Measurements from ENCODE around the gene FCRL6. TPM values are rescaled to one million over a fixed set of nuclear protein-coding genes. Genes with fewer than 3 reads are reported as not detected.

Gene FCRL6
- polyA plus RNA-seq, 2 donors: 0.04 to 0.08 TPM

Other genes starting within 250 kb of the FCRL6 start
- not detected for gene APCS, start 214.5 kb upstream of the FCRL6 start, polyA plus RNA-seq
- not detected for gene CRP, start 87.8 kb upstream of the FCRL6 start, polyA plus RNA-seq
- 10 to 100 TPM; 70.6 to 92.5 TPM for gene DUSP23, start 21.4 kb upstream of the FCRL6 start, polyA plus RNA-seq
- under 1 TPM; 0.33 to 0.81 TPM for gene SLAMF8, start 24.5 kb downstream of the FCRL6 start, polyA plus RNA-seq
- 1 to 10 TPM; 4.2 to 4.4 TPM for gene VSIG8, start 60.3 kb downstream of the FCRL6 start, polyA plus RNA-seq
- under 1 TPM; 0.44 to 0.61 TPM for gene CFAP45, start 97.8 kb downstream of the FCRL6 start, polyA plus RNA-seq
- gene TAGLN2, start 123.1 kb downstream of the FCRL6 start, polyA plus RNA-seq: 100 to 1,000 TPM; 309 to 366 TPM
- 10 to 100 TPM in 1 of 2 donors, 1 to 10 TPM in 1; 7.4 to 16.1 TPM for gene IGSF9, start 143.3 kb downstream of the FCRL6 start, polyA plus RNA-seq
- under 1 TPM; 0.05 to 0.14 TPM for gene SLAMF9, start 151.9 kb downstream of the FCRL6 start, polyA plus RNA-seq
- gene PIGM, start 229.6 kb downstream of the FCRL6 start, polyA plus RNA-seq: 1 to 10 TPM; 2.1 TPM